K562 (cell line): ENCODE results near the gene RNASEH2A. TPM values are rescaled to one million over a fixed set of nuclear protein-coding genes. Genes with fewer than 3 reads are reported as not detected.

ENCODE experiments used
- CBFA2T2 ChIP-seq: fragments of 450-650 bp; conservative IDR thresholded peaks from 2 replicates; pipeline ENCODE4 v1.6.1; 2017; ENCODE audit warnings: mild to moderate bottlenecking
- CCNT2 ChIP-seq: IDR thresholded peaks from 2 replicates; pipeline ENCODE4 v1.6.1; 2011; ENCODE audit warnings: borderline replicate concordance, low read depth, mild to moderate bottlenecking, moderate library complexity, mixed read lengths, low read length; ENCODE audit not compliant: insufficient read length; ENCODE audit errors: extremely low read depth
- E2F3 ChIP-seq: fragments of 250-450 bp; sonication (Bioruptor Pico); IDR thresholded peaks from 2 replicates; pipeline ENCODE4 v1.4.0; 2020; ENCODE audit warnings: mild to moderate bottlenecking
- ERF ChIP-seq: fragments of 450-650 bp; formaldehyde crosslinking; IDR thresholded peaks from 2 replicates; pipeline ENCODE4 v1.4.0; 2020; ENCODE audit warnings: mild to moderate bottlenecking, mixed read lengths
- HLTF ChIP-seq: fragments of 450-650 bp; IDR thresholded peaks from 2 replicates; pipeline ENCODE4 v1.6.1; 2016
- HMGN3 ChIP-seq: IDR thresholded peaks from 2 replicates; pipeline ENCODE4 v1.6.1; 2011; ENCODE audit warnings: borderline replicate concordance, low read depth, mild to moderate bottlenecking, mixed read lengths, low read length; ENCODE audit not compliant: insufficient read length; ENCODE audit errors: extremely low read depth
- IRF1 ChIP-seq: sonication (generic); formaldehyde crosslinking; IDR thresholded peaks from 2 replicates; pipeline ENCODE4 v1.8.0; 2022; ENCODE audit warnings: missing genetic modification reagents, mild to moderate bottlenecking, borderline replicate concordance
- KDM2B ChIP-seq: fragments of 250-450 bp; sonication (Bioruptor Pico); IDR thresholded peaks from 2 replicates; pipeline ENCODE4 v1.8.0; 2021; ENCODE audit warnings: mild to moderate bottlenecking, moderate library complexity
- MTA3 ChIP-seq: fragments of 450-650 bp; formaldehyde crosslinking; IDR thresholded peaks from 2 replicates; pipeline ENCODE4 v1.6.1; 2017; ENCODE audit warnings: mild to moderate bottlenecking, borderline replicate concordance
- NR2C2 ChIP-seq, 2 experiments: fragments of 200-800 bp in 1 of 2; sonication (Bioruptor generic) in 1 of 2; sonication (generic) in 1 of 2; formaldehyde crosslinking in 1 of 2; IDR thresholded peaks; 2 replicates each; pipeline versions ENCODE4 v1.6.1 to v1.8.0; 2016 to 2022; ENCODE audit warnings: mild to moderate bottlenecking in 1 of 2, missing compliant biosample characterization in 1 of 2, missing genetic modification characterization in 1 of 2, missing genetic modification reagents in 1 of 2
- PCBP1 ChIP-seq: fragments of 200-400 bp; formaldehyde crosslinking; IDR thresholded peaks from 2 replicates; pipeline ENCODE4 v1.6.1; 2018; ENCODE audit warnings: mild to moderate bottlenecking, low read depth, low read length; ENCODE audit not compliant: poor library complexity, severe bottlenecking
- PHF8 ChIP-seq: fragments of 200-600 bp; sonication (generic); IDR thresholded peaks from 2 replicates; pipeline ENCODE4 v1.6.1; 2012; ENCODE audit warnings: mixed run types, mild to moderate bottlenecking, inconsistent platforms, low read length, moderate library complexity, borderline replicate concordance
- PRDM10 ChIP-seq: fragments of 450-650 bp; IDR thresholded peaks from 2 replicates; pipeline ENCODE4 v1.6.1; 2018; ENCODE audit not compliant: partially characterized antibody
- PRPF4 ChIP-seq: fragments of 200-400 bp; formaldehyde crosslinking; IDR thresholded peaks from one replicate; pipeline ENCODE4 v1.6.1; 2017; ENCODE audit warnings: low read length, low read depth, mild to moderate bottlenecking; ENCODE audit not compliant: insufficient read depth, poor library complexity, severe bottlenecking
- PURB ChIP-seq: sonication (generic); formaldehyde crosslinking; IDR thresholded peaks from 2 replicates; pipeline ENCODE4 v1.9.0; 2021; ENCODE audit warnings: low read depth, mild to moderate bottlenecking, missing genetic modification reagents
- RBM17 ChIP-seq: fragments of 200-400 bp; formaldehyde crosslinking; IDR thresholded peaks from 2 replicates; pipeline ENCODE4 v1.6.1; 2017; ENCODE audit warnings: low read depth, mild to moderate bottlenecking, low read length, borderline replicate concordance
- SMAD2 ChIP-seq: fragments of 150-350 bp; IDR thresholded peaks from 2 replicates; pipeline ENCODE4 v1.6.1; 2014; ENCODE audit warnings: low read depth, mild to moderate bottlenecking, low read length
- SMARCE1 ChIP-seq: fragments of 450-650 bp; IDR thresholded peaks from 2 replicates; pipeline ENCODE4 v1.7.1; 2016; ENCODE audit warnings: mild to moderate bottlenecking
- SNRNP70 ChIP-seq: fragments of 200-400 bp; formaldehyde crosslinking; optimal IDR thresholded peaks from 2 replicates; pipeline ENCODE3; 2017; ENCODE audit warnings: low read depth, low read length
- THRAP3 ChIP-seq: fragments of 450-650 bp; IDR thresholded peaks from 2 replicates; pipeline ENCODE4 v1.6.1; 2016; ENCODE audit warnings: mild to moderate bottlenecking, inconsistent platforms, borderline replicate concordance
- TRIM28 ChIP-seq: fragments of 450-650 bp; IDR thresholded peaks from 2 replicates; pipeline ENCODE4 v1.6.1; 2017
- U2AF2 ChIP-seq: fragments of 200-400 bp; formaldehyde crosslinking; optimal IDR thresholded peaks from 2 replicates; pipeline ENCODE3; 2017; ENCODE audit warnings: low read depth, mild to moderate bottlenecking, low read length
- ZNF384 ChIP-seq: IDR thresholded peaks from 2 replicates; pipeline ENCODE4 v1.6.1; 2012; ENCODE audit warnings: low read depth, low read length, improper control_type of control experiment
- ZNF561 ChIP-seq: fragments of 450-650 bp; formaldehyde crosslinking; conservative IDR thresholded peaks from 2 replicates; pipeline ENCODE4 v1.4.0; 2020; ENCODE audit warnings: mild to moderate bottlenecking, moderate library complexity
- polyA plus RNA-seq, 8 experiments: library from polyadenylated mRNA; depleted of rRNA in 4 of 8; stranded (reverse) in 5 of 8; unstranded in 3 of 8; fragments of >200 nt; fragmentation: Nextera tagmentation in 2 of 8; fragmentation: Illumina TruSeq in 1 of 8; extraction: Ambion mirVana in 2 of 8; extraction: Trizol in 1 of 8; gene quantifications; 2 replicates each; pipeline versions ENCODE4 v1.2.1 to v1.2.3, GENCODE V29; 2011 to 2014; ENCODE audit warnings: inconsistent platforms in 1 of 8, missing spikeins in 1 of 8
- total RNA-seq, 7 experiments: library from RNA; depleted of rRNA in 6 of 7; stranded (reverse); fragments of >200 nt in 6 of 7; fragmentation: Illumina TruSeq in 2 of 7; extraction: Trizol in 2 of 7; gene quantifications; 2 replicates each; pipeline versions ENCODE4 v1.2.1 to v1.2.3, GENCODE V29; 2011 to 2021; ENCODE audit warnings: low replicate concordance in 1 of 7

Gene RNASEH2A
- total and polyA plus RNA-seq, 9 of the 15 experiments (the other 6 are each of a cell fraction or from before 2014, with no cell fraction given) = 22.3 to 78.0 (median 61.7) TPM

- peak; percentile 96 for TF ChIP-seq CCNT2
- no peak for TF ChIP-seq E2F3 (CRISPR knock-in tag)
- no peak for TF ChIP-seq PURB (CRISPR knock-in tag)
- no peak for TF ChIP-seq U2AF2
- TF ChIP-seq IRF1 (CRISPR knock-in tag) = no peak
- no peak for TF ChIP-seq TRIM28
- TF ChIP-seq KDM2B (CRISPR knock-in tag) = no peak
- TF ChIP-seq ZNF384 = peak; percentile 94
- peak; percentile 44 for TF ChIP-seq PRDM10
- TF ChIP-seq NR2C2 (CRISPR knock-in tag; IDR thresholded peaks at IDR 0.05) = no peak
- peak; percentile 50; the same call in 1 of the 2 replicates for TF ChIP-seq NR2C2 (tag; IDR thresholded peaks at IDR 0.05)
- no peak for TF ChIP-seq HLTF
- no peak for TF ChIP-seq ZNF561 (CRISPR knock-in tag)
- TF ChIP-seq SMAD2 = no peak
- peak; percentile 94 for TF ChIP-seq PCBP1
- TF ChIP-seq PRPF4 = peak; percentile 69
- peak; percentile 93 for TF ChIP-seq HMGN3
- TF ChIP-seq THRAP3 = no peak
- TF ChIP-seq MTA3 = peak; percentile 95
- no peak for TF ChIP-seq SMARCE1
- TF ChIP-seq PHF8 = peak; percentile 24; the same call in 1 of the 2 replicates
- TF ChIP-seq RBM17 = no peak
- TF ChIP-seq SNRNP70 = no peak
- TF ChIP-seq ERF = 0 out of 2 replicates have a peak, but pooled peaks have one; percentile 80
- TF ChIP-seq CBFA2T2 = no peak
Observed at GRCh38 chr19:12793290-12794195, 12.8 kb upstream of the RNASEH2A start (continued).
